IPS-15b (cell line): ENCODE results near the gene HNRNPA3.
"Not testable (repeated sequence)": the region's sequence is repeated elsewhere in the genome, so short reads cannot be mapped to it uniquely, and the experiment has no call there.

Experiments
- H3K27me3 ChIP-seq: one replicate; pipeline ENCODE4 v1.6.1; 2013; ENCODE audit warnings: low read length; ENCODE audit not compliant: control insufficient read depth, insufficient read depth
- H3K36me3 ChIP-seq: one replicate; pipeline ENCODE4 v1.6.1; 2013; ENCODE audit warnings: low read length; ENCODE audit not compliant: control insufficient read depth, insufficient read depth
- H3K4me1 ChIP-seq: one replicate; pipeline ENCODE4 v1.6.1; 2013; ENCODE audit warnings: mild to moderate bottlenecking, low read length; ENCODE audit not compliant: control insufficient read depth, insufficient read depth
- H3K4me3 ChIP-seq: one replicate; pipeline ENCODE4 v1.5.1; 2013; ENCODE audit warnings: low read depth, low read length
- H3K9ac ChIP-seq: one replicate; pipeline ENCODE4 v1.6.1; 2013; ENCODE audit warnings: low read depth, mild to moderate bottlenecking, low read length
- H3K9me3 ChIP-seq: one replicate; pipeline ENCODE4 v1.6.1; 2013; ENCODE audit warnings: mild to moderate bottlenecking, low read length; ENCODE audit not compliant: control insufficient read depth, insufficient read depth

Gene HNRNPA3

GRCh38 chr2:177193240-177193639 lies 19.4 kb upstream of the HNRNPA3 start:
- Histone ChIP-seq H3K27me3 (no peaks in the 10 kb centered on the region), H3K4me3 (no peak overlapping the region), H3K4me1 (no peaks in the 10 kb centered on the region), H3K9me3 (no peaks in the 10 kb centered on the region), H3K36me3 (no peaks in the 10 kb centered on the region), H3K9ac (no peak overlapping the region)

GRCh38 chr2:177195194-177195593 lies 17.4 kb upstream of the HNRNPA3 start:
- H3K36me3 ChIP-seq, result no peaks in the 10 kb centered on the region
- no peaks in the 10 kb centered on the region for H3K27me3 ChIP-seq
- no peaks in the 10 kb centered on the region for H3K9me3 ChIP-seq
- no peak overlapping the region for H3K4me3 ChIP-seq
- no peaks in the 10 kb centered on the region for H3K4me1 ChIP-seq
- H3K9ac ChIP-seq, result no peak overlapping the region

- H3K9ac ChIP-seq, result not testable (repeated sequence)
These were observed 12.2 kb upstream of the HNRNPA3 start for GRCh38 chr2:177200419-177200818.

GRCh38 chr2:177201919-177202346 lies 10.7 kb upstream of the HNRNPA3 start:
- Histone ChIP-seq H3K9ac (no peak overlapping the region), H3K27me3 (no peaks in the 10 kb centered on the region), H3K4me3 (no peak overlapping the region), H3K4me1 (peaks cover 17% of the 10 kb centered on the region), H3K36me3 (no peaks in the 10 kb centered on the region), H3K9me3 (no peaks in the 10 kb centered on the region)

More at GRCh38 chr2:177200419-177200818, 12.2 kb upstream of the HNRNPA3 start:
- not testable (repeated sequence) for H3K36me3 ChIP-seq, H3K4me3 ChIP-seq, H3K27me3 ChIP-seq, H3K9me3 ChIP-seq
- peaks cover 12% of the 10 kb centered on the region for H3K4me1 ChIP-seq

GRCh38 chr2:177204417-177204816 lies 8.2 kb upstream of the HNRNPA3 start:
- H3K36me3 ChIP-seq, result no peaks in the 10 kb centered on the region
- peak overlapping the region; percentile 10 for H3K4me3 ChIP-seq
- H3K9ac ChIP-seq, result no peak overlapping the region
- H3K9me3 ChIP-seq, result no peaks in the 10 kb centered on the region
- peaks cover 17% of the 10 kb centered on the region for H3K4me1 ChIP-seq
- H3K27me3 ChIP-seq, result no peaks in the 10 kb centered on the region

GRCh38 chr2:177207101-177207500 lies 5.5 kb upstream of the HNRNPA3 start:
- H3K9ac ChIP-seq, result no peak overlapping the region
- H3K27me3 ChIP-seq, result no peaks in the 10 kb centered on the region
- H3K4me3 ChIP-seq, result no peak overlapping the region
- no peaks in the 10 kb centered on the region for H3K36me3 ChIP-seq
- peaks cover 17% of the 10 kb centered on the region for H3K4me1 ChIP-seq
- no peaks in the 10 kb centered on the region for H3K9me3 ChIP-seq

GRCh38 chr2:177211169-177211568 lies 1.4 kb upstream of the HNRNPA3 start:
- Histone ChIP-seq H3K36me3 (peaks cover 2% of the 10 kb centered on the region), H3K27me3 (no peaks in the 10 kb centered on the region), H3K9me3 (no peaks in the 10 kb centered on the region), H3K4me3 (peak overlapping the region; percentile 73), H3K4me1 (peaks cover 3% of the 10 kb centered on the region), H3K9ac (peak overlapping the region; percentile 95)

GRCh38 chr2:177211576-177212105 lies 953 bp upstream of the HNRNPA3 start:
- peaks cover 3% of the 10 kb centered on the region for H3K4me1 ChIP-seq
- no peaks in the 10 kb centered on the region for H3K27me3 ChIP-seq
- peak overlapping the region; percentile 73 for H3K4me3 ChIP-seq
- H3K36me3 ChIP-seq, result peaks cover 6% of the 10 kb centered on the region
- H3K9me3 ChIP-seq, result no peaks in the 10 kb centered on the region
- peak overlapping the region; percentile 95 for H3K9ac ChIP-seq

- H3K36me3 ChIP-seq, result peaks cover 19% of the 10 kb centered on the region
- no peaks in the 10 kb centered on the region for H3K9me3 ChIP-seq
- H3K4me3 ChIP-seq, result peak overlapping the region; percentile 91
- no peaks in the 10 kb centered on the region for H3K27me3 ChIP-seq
- peaks cover 3% of the 10 kb centered on the region for H3K4me1 ChIP-seq
- peak overlapping the region; percentile 100 for H3K9ac ChIP-seq
These were observed 580 bp downstream of the HNRNPA3 start for GRCh38 chr2:177212891-177213856.

GRCh38 chr2:177217247-177217843 lies 4.8 kb downstream of the HNRNPA3 start:
- no peak overlapping the region for H3K9ac ChIP-seq
- peaks cover 15% of the 10 kb centered on the region for H3K4me1 ChIP-seq
- peaks cover 34% of the 10 kb centered on the region for H3K36me3 ChIP-seq
- no peak overlapping the region for H3K4me3 ChIP-seq
- no peaks in the 10 kb centered on the region for H3K27me3 ChIP-seq
- no peaks in the 10 kb centered on the region for H3K9me3 ChIP-seq

- not testable (repeated sequence) for H3K9me3 ChIP-seq, H3K27me3 ChIP-seq, H3K9ac ChIP-seq, H3K4me3 ChIP-seq
- Histone ChIP-seq H3K4me1 (peaks cover 14% of the 10 kb centered on the region), H3K36me3 (peaks cover 36% of the 10 kb centered on the region)
These were observed 7.2 kb downstream of the HNRNPA3 start for GRCh38 chr2:177219787-177220186.
